ENCODE results near the gene PRR14.

The PRR14 gene
- total RNA-seq, result 21.2 to 41.6 reads per million in 2 experiments

DNA sequence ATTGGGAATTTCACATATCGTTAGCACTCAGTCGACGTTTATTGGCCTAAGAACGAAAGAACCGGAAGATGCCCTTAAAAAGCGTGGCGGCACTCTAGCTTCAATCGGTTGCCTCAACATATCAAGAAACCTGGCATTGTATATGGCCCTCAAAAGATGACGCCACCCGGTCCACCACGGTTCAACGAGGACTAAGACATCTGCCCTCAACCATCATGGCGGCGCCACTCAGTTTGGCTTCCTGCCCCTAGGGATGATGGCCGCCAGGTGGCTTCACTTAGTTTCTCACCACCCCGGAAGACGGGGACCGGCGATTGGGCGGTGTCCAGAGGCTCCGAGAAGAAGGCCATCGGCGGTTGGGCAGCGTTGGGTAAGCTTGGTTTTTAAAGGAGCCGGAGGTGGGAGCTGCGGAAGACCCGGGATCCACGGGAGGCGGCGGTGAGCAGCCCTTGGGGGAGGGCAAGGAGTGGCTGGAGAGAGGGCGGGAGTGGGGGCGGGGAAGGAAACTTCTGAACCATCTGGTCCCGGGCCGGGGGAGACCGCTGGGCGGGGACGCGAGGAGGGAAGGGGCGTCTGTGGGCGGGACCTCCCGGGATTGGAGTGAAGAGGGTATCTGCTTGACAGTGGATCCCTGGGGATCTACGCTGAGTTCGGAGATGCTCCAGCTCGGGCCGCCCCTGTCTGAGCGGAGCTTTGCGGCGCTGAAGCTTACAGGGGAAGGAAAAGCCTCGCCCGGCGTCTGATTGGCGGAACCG, at the start of gene PRR14:
Gene PRR14 (plus strand): TSS at position 592 of the 755 bp plus-strand sequence. CDS start 686 bp downstream, outside the sequence.
- DNase-seq (ENCODE audit: low read depth), result peak; percentile 97

DNA sequence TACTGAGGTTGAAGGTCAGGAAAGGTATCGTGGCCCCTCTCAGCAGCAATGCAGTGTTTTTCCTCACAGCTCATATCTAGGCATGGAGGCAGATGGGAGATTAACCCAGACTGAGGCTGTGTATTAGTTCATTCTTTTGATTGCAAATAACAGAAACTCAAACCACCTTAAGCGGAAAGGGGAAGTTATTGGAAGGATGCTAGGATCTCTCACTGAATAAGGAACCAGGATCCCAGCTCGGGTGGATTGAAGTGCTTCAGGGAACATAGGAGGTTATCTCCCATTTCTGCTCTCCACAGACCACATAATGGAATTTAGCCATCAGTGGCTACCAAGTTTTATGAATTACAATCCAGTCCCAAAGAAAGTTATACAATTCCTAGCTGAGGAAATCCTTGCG, 48.8 kb upstream of the PRR14 start:
- DNase-seq (ENCODE audit: low read depth), result no peak

DNA sequence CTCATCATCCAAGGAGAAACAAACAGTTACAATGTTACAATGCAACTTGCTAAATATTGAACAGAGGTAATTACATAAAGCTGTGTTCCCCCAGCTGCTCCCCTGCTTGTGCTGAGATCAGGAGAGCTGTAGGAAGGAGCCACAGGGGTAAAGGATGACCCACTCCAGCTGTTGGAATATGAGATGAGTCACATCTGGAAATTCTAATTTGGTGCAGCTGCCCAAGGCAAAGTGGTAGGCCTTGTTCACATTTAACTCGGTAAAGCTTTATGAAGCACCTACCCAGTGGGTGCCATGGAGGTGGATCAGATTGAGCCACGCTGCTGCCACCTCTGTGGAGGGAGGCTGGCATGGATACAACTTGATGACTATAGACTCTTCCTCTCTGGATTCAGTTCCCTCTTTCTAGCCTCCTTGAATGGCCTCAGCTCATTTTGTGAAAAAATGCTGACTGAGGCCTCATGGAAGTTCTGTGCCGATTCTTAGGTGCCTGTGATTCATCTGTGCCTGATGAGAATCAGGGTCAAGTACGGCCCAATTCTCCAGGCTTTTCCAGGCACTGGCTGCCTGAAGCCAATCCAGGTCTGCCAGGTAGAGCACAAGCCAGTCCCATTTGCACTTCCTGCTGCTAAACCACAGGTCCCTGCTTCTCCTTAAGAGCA, 48.0 kb upstream of the PRR14 start:
- no peak for DNase-seq (ENCODE audit: low read depth)

DNA sequence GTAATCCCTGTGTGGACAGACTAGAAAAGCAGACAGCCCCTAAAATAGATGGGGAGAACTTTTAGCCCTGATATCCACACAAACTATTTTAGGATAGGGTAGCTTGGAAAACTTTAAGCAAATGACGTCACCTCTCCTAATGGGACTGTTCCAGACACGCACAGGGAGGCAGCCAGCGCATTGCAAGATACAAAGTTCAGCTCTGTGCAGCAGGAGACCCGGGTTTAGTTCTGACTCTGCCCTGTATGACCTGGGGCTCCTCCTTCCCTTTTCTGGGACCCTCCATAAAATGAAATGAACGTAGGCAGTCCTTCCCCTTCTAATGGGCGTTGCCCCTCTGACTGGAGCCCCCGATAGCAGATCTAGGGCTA, 46.8 kb upstream of the PRR14 start:
- no peak for DNase-seq (ENCODE audit: low read depth)

DNA sequence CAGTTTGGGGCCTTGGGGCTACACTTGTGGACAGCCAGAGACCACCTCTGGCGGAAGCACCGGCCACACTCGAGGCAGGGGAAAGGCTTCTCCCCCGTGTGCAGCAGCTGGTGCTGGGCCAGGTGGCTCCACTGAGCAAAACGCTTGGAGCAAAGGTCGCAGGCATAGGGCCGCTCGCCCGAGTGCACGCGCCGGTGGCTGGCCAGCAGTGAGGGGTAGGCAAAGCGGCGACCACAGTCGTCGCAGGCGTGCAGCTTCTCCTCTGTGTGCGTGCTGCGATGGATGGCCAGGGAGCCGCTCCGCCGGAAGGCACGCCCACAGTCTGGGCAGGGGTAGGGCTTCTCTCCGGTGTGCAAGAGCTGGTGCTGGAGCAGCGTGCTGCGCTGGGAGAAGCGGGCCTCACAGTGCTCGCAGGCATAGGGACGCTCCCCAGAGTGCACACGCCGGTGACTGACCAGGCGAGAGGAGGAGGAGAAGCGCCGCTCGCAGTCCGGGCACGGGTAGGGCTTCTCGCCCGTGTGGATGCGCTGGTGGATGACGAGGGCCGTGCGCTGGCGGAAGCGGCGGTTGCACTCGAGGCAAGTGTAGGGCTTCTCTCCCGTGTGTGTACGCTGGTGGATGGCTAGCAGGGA, 46.3 kb upstream of the PRR14 start:
- no peak for DNase-seq (ENCODE audit: low read depth)

DNA sequence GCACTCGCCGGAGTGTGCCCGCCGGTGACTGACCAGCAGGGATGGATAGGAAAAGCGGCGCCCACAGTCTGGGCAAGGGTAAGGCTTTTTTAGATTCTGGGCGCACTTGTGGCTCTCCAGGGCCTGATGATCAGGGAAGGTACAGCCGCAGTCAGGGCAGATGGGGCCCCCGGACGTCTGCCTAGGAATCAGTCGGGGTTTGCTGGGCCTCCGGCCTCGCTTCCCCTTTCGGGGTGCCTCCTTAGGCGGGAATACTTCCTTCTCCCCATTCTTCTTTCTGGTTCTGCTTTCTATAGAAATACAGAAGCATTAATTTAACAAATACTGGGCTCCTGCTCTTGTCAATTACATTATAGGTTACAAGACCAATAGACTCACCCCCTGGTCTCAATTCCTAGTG, 45.6 kb upstream of the PRR14 start:
- DNase-seq (ENCODE audit: low read depth), result no peak

DNA sequence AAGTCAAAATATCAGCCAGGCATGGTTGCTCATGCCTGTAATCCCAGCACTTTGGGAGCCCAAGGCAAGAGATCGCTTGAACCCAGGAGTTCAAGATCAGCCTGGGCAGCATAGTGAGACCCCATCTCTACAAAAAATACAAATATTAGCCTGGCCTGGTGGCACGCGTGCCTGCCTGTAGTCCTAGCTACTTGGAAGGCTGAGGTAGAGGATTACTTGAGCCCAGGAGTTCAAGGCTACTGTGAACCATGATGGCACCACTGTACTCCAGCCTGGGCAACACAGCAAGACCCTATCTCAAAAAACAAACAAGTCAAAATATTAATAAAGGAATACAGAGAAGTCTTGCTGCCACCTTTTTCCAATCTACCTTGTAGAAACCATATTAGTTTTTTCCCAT, 44.8 kb upstream of the PRR14 start:
- no peak for DNase-seq (ENCODE audit: low read depth)

DNA sequence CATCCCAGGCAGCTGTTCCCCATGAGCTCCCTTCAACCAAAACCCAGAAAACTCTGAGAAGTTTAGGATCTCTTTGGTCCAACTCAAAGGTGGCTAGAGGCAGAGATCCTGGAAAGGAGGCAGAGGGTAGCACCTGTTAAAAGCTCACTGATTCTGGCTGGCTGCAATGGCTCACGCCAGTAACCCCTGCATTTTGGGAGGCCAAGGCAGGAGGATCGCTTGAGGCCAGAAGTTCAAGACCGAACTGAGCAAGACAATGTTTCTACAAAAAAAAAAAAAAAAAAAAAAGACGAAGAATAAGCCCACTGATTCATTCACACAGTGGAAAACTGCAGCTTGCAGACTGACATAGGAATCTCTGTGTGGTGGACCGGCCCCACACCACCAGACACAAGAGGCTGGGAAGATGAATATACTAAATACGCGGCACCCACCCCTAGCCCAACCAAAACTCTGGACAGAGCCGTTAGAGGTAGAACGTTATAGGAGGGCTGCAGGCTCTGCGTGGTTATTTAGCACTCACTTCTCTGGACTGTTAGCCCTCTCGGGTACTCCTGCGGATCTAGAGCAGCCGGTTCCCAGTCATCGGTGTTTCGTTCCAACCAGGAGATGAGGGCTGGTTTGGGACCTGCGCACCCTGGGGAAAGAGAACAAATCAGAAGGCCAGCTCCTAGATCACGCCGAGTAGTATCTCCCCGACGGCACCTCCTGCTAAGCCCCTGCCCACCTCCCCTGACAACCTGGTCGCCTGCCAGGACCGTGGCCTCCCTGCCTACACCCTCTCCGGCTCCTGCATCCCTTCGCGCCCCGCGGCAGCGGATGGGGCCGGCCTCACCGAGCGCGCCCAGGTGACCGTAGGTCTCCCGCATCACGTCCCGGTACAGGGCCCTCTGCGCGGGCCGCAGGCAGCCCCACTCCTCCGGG, 41.5 kb upstream of the PRR14 start:
- no peak for DNase-seq (ENCODE audit: low read depth)

DNA sequence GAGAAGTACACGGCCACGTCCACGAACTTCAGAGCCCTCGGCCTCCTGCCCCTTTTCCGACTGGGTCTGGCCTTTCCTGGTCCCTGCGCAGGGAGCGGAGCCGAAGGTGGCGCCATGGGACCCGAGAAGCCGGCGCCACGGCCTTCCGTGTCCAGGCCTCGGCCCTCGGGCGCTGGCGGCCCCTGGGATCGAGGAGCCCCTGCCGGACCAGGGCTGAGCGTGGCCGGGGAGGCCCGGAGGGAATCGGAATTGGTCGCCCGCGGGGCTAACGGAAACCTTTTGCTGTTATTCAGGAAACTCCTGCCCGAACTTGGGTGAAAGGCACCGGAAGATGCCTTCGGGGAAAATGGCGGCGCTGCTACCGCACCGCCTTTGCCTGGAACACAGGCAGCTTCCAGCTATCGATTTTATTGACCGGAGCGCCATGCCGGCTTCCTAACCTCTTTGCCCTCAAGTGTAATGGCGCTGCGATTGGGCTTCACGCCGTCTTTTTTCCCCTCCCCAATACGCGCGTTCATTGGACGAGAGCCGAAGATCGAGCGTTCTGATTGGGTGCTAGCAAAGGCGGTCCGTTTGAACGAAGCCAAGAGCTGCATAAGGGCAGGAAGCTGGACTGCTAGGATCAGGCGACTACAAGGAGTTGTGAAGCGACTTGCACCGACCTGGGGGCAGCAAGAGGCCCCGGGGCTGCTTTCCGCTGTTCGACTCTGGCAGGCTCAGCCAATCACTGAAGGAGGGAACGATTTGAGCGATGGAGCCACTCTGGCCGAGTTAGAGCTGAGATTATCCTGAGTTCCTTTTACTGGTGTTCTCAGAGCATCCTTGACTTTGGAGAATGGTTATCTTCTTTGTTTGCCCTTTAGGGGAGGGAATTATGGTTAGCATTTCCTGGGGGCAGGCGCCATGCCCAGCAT, 40.6 kb upstream of the PRR14 start, which contains the start of gene ZNF689:
Gene ZNF689 (minus strand): TSS at position 464 of the 914 bp plus-strand sequence. CDS start 348 bp downstream, at position 116.
- DNase-seq (ENCODE audit: low read depth), result peak; percentile 92

DNA sequence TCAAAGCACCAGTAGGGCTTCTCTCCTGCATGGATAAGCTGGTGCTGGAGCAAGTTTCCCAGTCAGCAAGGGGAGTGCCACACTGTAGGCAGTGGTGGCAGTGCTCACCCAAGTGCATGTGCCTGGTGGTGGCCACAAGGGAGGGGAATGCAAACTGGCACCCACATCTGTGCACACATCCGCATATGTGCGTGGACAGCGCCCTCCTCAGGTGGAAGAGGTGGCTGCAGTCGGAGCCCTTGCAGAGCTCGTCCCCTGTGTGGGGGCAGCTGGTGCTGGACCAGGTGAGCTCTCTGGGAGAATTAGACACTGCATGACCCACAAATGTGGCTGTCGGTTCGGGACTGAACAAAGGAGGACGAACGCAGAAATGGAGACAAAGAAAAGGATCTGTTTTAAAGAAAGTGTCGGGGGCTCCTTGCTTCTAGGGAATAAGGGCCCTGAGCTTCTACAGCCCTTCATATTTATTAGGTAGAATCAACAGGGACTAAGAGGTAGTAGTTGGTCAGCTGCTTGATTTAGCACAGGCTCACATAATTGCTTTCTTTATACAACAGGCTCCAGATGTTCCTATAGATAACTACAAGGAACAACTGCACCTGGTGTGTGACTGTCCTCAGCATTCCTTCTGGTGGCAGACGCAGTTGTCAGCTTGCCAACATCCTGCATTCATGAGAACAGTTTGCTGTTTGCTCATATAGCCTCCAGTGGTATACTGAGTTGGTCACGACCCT, 35.2 kb upstream of the PRR14 start:
- peak; percentile 57 for DNase-seq (ENCODE audit: low read depth)

DNA sequence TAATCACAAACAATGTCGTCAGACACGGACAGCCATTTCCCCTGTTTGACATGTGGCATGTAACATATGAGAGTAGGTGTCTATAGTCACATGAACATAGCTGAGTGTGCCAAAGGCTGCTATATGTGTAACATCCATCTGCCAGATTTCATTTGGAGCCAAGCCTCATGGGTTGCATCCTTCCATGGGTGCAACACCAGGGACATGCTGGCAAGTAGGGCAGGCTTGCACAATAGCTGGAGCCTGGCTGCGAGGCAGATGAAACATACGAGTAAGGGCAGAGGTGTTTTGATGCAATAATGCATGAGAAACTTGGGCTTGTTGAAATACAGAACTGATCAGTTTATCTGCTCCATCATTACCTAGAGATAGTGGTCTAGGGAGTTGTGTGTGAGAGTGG, 31.6 kb upstream of the PRR14 start:
- DNase-seq (ENCODE audit: low read depth), result no peak

DNA sequence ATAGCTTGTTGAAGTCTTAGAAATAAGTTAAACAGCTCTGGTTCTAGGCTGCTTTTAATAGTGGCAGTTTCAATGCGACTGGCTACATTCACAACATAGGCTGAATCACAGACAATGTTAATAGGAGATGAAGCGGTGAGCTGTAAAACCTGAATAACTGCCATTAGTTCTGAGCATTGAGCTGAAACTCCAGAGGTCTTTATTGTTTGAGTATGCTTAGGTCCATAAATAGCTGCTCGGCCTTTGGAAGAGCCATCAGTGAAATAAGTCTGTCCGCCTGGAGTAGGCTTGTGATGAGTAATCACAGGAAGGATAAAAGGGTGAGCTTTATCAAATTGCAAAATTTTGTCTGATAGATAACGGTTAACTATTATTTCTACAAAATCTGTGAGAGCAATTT, 31.1 kb upstream of the PRR14 start:
- no peak for DNase-seq (ENCODE audit: low read depth)

DNA sequence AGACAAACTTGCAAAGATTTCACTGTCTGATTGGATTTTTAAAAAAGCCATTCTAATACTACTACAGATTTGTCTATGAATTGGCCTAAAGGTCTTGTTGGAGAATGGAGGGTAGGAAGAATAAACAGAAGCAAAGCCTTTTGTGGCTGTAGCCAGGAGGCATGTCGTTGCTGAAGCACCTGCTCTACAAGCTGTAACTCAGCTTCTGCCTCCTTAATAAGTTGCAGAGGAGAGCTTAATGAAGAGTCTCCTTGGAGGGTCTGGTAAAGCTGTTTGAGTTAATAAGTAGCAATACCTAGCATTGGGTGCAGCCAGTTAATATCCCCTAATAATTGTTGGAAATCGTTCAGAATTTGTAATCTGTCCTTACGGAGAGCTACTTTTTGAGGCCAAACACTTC, 30.6 kb upstream of the PRR14 start:
- DNase-seq (ENCODE audit: low read depth), result no peak

DNA sequence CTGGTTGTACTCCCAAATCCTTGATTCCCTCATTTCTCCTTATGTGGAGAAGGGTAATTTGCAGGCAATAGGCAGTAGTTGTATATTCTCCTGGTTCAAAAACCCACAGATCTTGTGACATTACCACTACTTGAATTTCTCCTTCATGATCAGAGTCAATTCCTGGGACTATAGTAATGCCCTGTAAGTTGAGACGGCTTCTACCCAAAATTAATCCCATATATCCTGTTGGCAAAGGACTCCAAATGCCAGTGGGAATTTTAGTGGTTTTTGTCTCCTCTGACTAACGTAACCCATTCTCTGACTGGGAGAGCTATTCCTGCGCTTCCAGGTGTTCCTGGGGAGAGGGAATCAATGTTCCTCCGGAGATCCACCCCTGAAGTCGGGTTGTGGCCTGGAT, 29.0 kb upstream of the PRR14 start:
- no peak for DNase-seq (ENCODE audit: low read depth)

DNA sequence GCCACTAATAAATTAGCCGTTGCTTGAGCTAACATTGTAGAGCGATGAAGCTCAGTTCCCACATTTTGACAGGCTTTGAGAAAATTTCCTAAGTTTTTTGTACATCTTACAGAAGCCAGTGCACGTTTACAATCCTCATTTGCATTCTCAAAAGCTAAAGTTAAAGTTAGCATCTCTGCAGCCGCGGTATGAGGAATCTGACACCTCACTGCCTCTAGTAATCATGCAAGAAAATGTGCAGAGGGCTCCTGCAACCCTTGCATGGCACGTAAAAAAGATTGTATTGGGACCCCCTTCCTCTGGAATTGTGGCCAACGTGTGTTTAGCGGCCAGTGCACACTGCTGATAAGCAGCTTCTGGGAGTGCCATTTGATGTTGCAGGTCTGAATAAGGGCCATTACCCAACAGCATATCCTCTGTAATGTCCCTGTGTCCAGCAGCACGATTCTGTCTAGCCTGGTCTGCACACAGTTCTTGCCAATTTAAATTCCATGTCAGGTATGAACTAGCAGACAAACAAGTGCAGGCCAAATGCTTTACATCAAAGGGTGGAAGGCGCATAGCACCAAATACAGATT, 28.2 kb upstream of the PRR14 start:
- DNase-seq (ENCODE audit: low read depth), result no peak

DNA sequence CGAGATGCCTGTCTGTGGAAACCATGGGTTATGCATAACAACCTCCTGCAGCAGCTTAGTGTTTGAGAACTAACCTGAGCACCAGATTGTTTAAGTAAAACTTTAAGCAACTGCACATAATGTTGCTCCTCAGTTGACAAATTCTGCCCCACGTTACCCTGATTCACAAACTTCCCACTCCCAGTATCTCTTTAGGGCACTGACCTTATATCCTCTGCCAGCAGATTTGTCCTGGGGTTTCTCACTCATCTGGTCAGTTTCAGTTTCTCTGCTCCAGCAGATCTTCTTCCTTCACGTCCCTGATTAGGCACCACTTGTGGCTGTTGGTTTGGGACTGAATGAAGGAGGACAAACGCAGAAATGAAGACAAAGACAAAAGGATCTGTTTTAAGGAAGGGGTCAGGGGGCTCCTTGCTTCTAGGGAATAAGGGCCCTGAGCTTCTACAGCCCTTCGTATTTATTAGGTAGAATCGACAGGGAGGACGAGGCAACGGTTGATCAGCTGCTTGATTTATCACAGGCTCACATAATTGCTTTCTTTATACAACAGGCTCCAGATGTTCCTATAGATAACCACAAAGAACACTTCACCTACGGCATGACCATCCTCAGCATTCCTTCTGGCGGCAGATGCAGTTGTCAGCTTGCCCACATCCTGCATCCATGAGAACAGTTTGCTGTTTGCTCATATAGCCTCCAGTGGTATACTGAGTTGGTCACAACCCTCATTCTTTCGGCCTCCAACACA, 27.1 kb upstream of the PRR14 start:
- DNase-seq (ENCODE audit: low read depth), result no peak

DNA sequence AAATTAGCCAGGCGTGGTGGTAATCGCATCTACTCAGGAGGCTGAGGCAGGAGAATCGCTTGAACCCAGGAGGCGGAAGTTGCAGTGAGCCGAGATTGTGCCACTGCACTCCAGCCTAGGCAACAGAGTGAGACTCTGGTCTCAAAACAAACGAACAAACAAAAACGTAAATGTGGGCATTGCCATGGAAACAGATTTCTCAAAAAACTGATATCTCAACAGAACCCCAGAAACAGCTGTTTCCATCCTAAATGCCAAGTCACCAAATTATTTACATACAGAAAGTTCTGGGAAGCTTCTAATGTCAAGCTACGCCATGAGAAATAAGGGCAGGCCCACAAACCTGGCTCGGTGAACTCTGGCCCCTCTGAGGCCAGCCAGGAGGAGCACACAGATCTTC, 24.5 kb upstream of the PRR14 start:
- DNase-seq (ENCODE audit: low read depth), result no peak

DNA sequence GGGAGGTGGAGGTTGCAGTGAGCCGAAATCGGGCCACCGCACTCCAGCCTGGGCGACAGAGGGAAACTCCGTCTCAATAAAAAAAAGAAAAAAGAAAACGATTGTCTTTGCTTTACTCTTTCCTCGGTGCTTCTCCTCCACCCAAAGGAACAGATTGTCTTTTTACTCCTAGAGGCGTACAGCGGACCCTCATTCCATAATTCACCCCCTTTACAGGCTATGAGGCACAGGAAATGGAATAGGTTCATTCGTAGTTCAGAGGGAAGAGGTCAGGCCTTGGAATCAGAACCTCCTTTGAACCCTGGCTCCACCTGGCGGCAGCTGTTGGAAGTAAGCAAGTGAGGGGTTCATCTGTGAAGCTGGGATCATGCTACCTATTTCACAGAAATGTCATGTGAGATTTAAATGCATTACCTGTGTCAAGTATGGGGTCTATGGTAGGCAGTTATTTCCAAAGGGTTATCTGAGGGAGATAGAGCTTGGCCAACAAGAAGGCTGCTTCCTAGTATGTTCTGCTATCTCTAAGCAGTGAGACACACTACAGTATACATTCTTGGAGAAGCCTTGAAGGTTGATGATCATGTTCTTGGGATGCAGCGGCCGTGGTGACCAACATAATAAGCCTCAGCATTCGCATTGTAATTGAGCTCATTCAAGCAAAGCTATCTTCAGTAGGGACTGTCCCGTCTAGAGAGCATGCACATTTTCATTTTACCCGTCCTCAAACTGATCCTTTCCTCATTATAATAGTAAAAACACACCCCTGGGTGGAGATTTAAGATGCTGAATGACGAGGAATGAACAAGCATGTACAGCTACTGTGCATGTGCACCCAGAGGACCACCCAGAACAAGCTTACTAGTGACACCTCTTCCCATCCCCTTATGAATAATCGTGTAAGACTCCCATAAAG, 21.9 kb upstream of the PRR14 start:
- peak; percentile 76 for DNase-seq (ENCODE audit: low read depth)
